Measurements from ENCODE around the gene VEPH1.

GRCh38 chr3:157428853-157429252 lies 74.4 kb downstream of the VEPH1 start:
- TF ChIP-seq POLR2A (IDR thresholded peaks at IDR 0.05) (no peak), CTCF (IDR thresholded peaks at IDR 0.05) (no peak)
